ENCODE results near the gene PANK4.

Gene PANK4

GRCh38 chr1:2512862-2513421 lies 13.5 kb downstream of the PANK4 start:
- no peak for DNase-seq (ENCODE audit: low read depth in 2 of 2)

- DNase-seq (ENCODE audit: low read depth in 2 of 2): no peak
Observed at GRCh38 chr1:2510366-2511155, 15.8 kb downstream of the PANK4 start.

- no peak for DNase-seq (ENCODE audit: low read depth in 2 of 2)
Observed at GRCh38 chr1:2509589-2509988, 16.8 kb downstream of the PANK4 start.

- DNase-seq (ENCODE audit: low read depth in 2 of 2): no peak
Observed at GRCh38 chr1:2508751-2509150, 17.6 kb downstream of the PANK4 start.

GRCh38 chr1:2508180-2508579 lies 18.2 kb downstream of the PANK4 start:
- DNase-seq (ENCODE audit: low read depth in 2 of 2): no peak

GRCh38 chr1:2507744-2508155 lies 18.6 kb downstream of the PANK4 start:
- DNase-seq (ENCODE audit: low read depth in 2 of 2): no peak

- no peak for DNase-seq (ENCODE audit: low read depth in 2 of 2)
Observed at GRCh38 chr1:2506901-2507565, 19.4 kb downstream of the PANK4 start.

GRCh38 chr1:2506007-2506860 lies 20.2 kb downstream of the PANK4 start:
- DNase-seq (ENCODE audit: low read depth in 2 of 2): no peak

- DNase-seq (ENCODE audit: low read depth in 2 of 2): no peak
Observed at GRCh38 chr1:2505461-2505994, 20.9 kb downstream of the PANK4 start.

GRCh38 chr1:2504949-2505272 lies 21.5 kb downstream of the PANK4 start:
- no peak for DNase-seq (ENCODE audit: low read depth in 2 of 2)

- DNase-seq (ENCODE audit: low read depth in 2 of 2): no peak
Observed at GRCh38 chr1:2504225-2504948, 22.0 kb downstream of the PANK4 start.

GRCh38 chr1:2503554-2504224 lies 22.7 kb downstream of the PANK4 start:
- DNase-seq (ENCODE audit: low read depth in 2 of 2): no peak

- DNase-seq (ENCODE audit: low read depth in 2 of 2): no peak
Observed at GRCh38 chr1:2502661-2503553, 23.5 kb downstream of the PANK4 start.

- DNase-seq (ENCODE audit: low read depth in 2 of 2): no peak
Observed at GRCh38 chr1:2502210-2502609, 24.2 kb downstream of the PANK4 start.

- DNase-seq (ENCODE audit: low read depth in 2 of 2): no peak
Observed at GRCh38 chr1:2501820-2502119, 24.6 kb downstream of the PANK4 start.

- DNase-seq (ENCODE audit: low read depth in 2 of 2): no peak
Observed at GRCh38 chr1:2501041-2501819, 25.2 kb downstream of the PANK4 start.

GRCh38 chr1:2499986-2500596 lies 26.3 kb downstream of the PANK4 start:
- no peak for DNase-seq (ENCODE audit: low read depth in 2 of 2)

- DNase-seq (ENCODE audit: low read depth in 2 of 2): no peak
Observed at GRCh38 chr1:2499260-2499659, 27.1 kb downstream of the PANK4 start.

GRCh38 chr1:2498648-2499047 lies 27.7 kb downstream of the PANK4 start:
- DNase-seq (ENCODE audit: low read depth in 2 of 2): no peak

Measured in stimulated activated CD8-positive, alpha-beta memory T cell treated with anti-CD3 and anti-CD28 coated beads, Interleukin-15, amount 100 ng/mL, for 4 hours (primary cell).